Activated CD4-positive, CD25-positive, alpha-beta regulatory T cell treated with anti-CD3 and anti-CD28 coated beads, Interleukin-2, amount 50 U/mL, for 24 hours (primary cell): ENCODE results near the gene PRSS3.
A peak's percentile ranks its signal among the peaks of the same experiment; 100 is the strongest.
"Not testable (repeated sequence)": the region's sequence is repeated elsewhere in the genome, so short reads cannot be mapped to it uniquely, and the experiment has no call there.

ENCODE experiments used
- ATAC-seq, 2 donors: fragments of 150-1000 bp; cut with Tn5 transposase; one replicate each; pipeline ENCODE4 v1.10.0; 2021; ENCODE audit warnings: mild to moderate bottlenecking in 1 of 2, moderate library complexity in 1 of 2

PRSS3 gene

GRCh38 chr9:33795281-33795680 is at the start of gene PRSS3:
Gene PRSS3, plus strand, starts transcription at chr9:33795561. Its CDS starts 13 bp downstream, at chr9:33795574.
- no peak for ATAC-seq

- ATAC-seq, result peak in 1 of 2 donors; percentile 51
These were observed 46.6 kb upstream of the PRSS3 start for GRCh38 chr9:33748633-33749304.

GRCh38 chr9:33749305-33749654 is 46.1 kb upstream of the PRSS3 start:
- ATAC-seq, result peak in 1 of 2 donors; percentile 33

GRCh38 chr9:33750307-33750838 is 45.0 kb upstream of the PRSS3 start:
- ATAC-seq, result no peak

- ATAC-seq, result no peak
These were observed 44.5 kb upstream of the PRSS3 start for GRCh38 chr9:33750839-33751339.

- ATAC-seq, result no peak
These were observed 43.7 kb upstream of the PRSS3 start for GRCh38 chr9:33751536-33752129.

- no peak for ATAC-seq
These were observed 43.2 kb upstream of the PRSS3 start for GRCh38 chr9:33752130-33752637.

GRCh38 chr9:33752789-33753188 is 42.6 kb upstream of the PRSS3 start:
- not testable (repeated sequence) for ATAC-seq

GRCh38 chr9:33759648-33760047 is 35.7 kb upstream of the PRSS3 start:
- ATAC-seq, result not testable (repeated sequence)

- ATAC-seq, result no peak
These were observed 33.0 kb upstream of the PRSS3 start for GRCh38 chr9:33762343-33762742.

GRCh38 chr9:33763709-33764108 is 31.7 kb upstream of the PRSS3 start:
- ATAC-seq, result peak; percentile 82 to 86

GRCh38 chr9:33765411-33765810 is 29.9 kb upstream of the PRSS3 start:
- ATAC-seq, result no peak

GRCh38 chr9:33770156-33770880 is 25.0 kb upstream of the PRSS3 start:
- peak; percentile 89 to 91 for ATAC-seq

- not testable (repeated sequence) for ATAC-seq
These were observed 22.2 kb upstream of the PRSS3 start for GRCh38 chr9:33773135-33773534.

GRCh38 chr9:33774074-33774659 is 21.2 kb upstream of the PRSS3 start:
- not testable (repeated sequence) for ATAC-seq

GRCh38 chr9:33776578-33776977 is 18.8 kb upstream of the PRSS3 start:
- ATAC-seq, result no peak

- ATAC-seq, result peak; percentile 61 to 71
These were observed 16.5 kb upstream of the PRSS3 start for GRCh38 chr9:33778700-33779351.

GRCh38 chr9:33780276-33780675 is 15.1 kb upstream of the PRSS3 start:
- no peak for ATAC-seq

GRCh38 chr9:33781736-33782135 is 13.6 kb upstream of the PRSS3 start:
- ATAC-seq, result no peak

GRCh38 chr9:33782395-33783152 is 12.8 kb upstream of the PRSS3 start:
- no peak for ATAC-seq

GRCh38 chr9:33785914-33786313 is 9.4 kb upstream of the PRSS3 start:
- no peak for ATAC-seq

GRCh38 chr9:33786681-33787080 is 8.7 kb upstream of the PRSS3 start:
- no peak for ATAC-seq
